B cell (primary cell): Measurements from ENCODE around the gene CAPS. TPM values are rescaled to one million over a fixed set of nuclear protein-coding genes. Genes with fewer than 3 reads are reported as not detected.

Experiments used
- ATAC-seq: fragments of 200-7000 bp; cut with Tn5 transposase; one replicate; pipeline ENCODE4 v1.10.0; 2021; ENCODE audit warnings: low read depth, mild to moderate bottlenecking, moderate number of reproducible peaks, moderate library complexity
- CTCF ChIA-PET: fragments of 350-600 bp; sonication (Branson Sonifier 250); formaldehyde crosslinking; loops from one replicate; lab custom pipeline; 2021; ENCODE audit warnings: antibody characterized with exemption, inconsistent platforms; lab: Charles Lee
- POLR2A ChIA-PET: fragments of 350-600 bp; sonication (Branson Sonifier 250); formaldehyde crosslinking; loops from one replicate; lab custom pipeline; 2021; ENCODE audit warnings: antibody characterized with exemption; lab: Charles Lee
- DNase-seq: peaks from one replicate; pipeline ENCODE4 v3.0.0; 2013
- H2AFZ ChIP-seq: 2 replicates; pipeline ENCODE4 v1.6.1; 2012; ENCODE audit warnings: mild to moderate bottlenecking, low read depth, low read length; ENCODE audit not compliant: insufficient read depth, poor library complexity, severe bottlenecking
- H3K27ac ChIP-seq, 2 donors: 1 replicate in 1 of 2; 2 replicates in 1 of 2; pipeline ENCODE4 v1.5.1; 2012 to 2013; ENCODE audit warnings: low read length in 2 of 2, mild to moderate bottlenecking in 2 of 2, moderate library complexity in 1 of 2
- H3K27me3 ChIP-seq, 4 experiments: fragments of 200-600 bp in 1 of 4; sonication (generic) in 1 of 4; replicated peaks in 1 of 4; 1 replicate in 2 of 4; 2 replicates in 2 of 4; pipeline versions ENCODE4 v1.6.1 to v1.7.0; 2013 to 2016; ENCODE audit warnings: low read length in 3 of 4, mild to moderate bottlenecking in 2 of 4, mixed read lengths in 1 of 4, moderate library complexity in 1 of 4; ENCODE audit not compliant: insufficient read depth in 4 of 4, control insufficient read depth in 3 of 4; ENCODE audit errors: control extremely low read depth in 1 of 4
- H3K36me3 ChIP-seq, 2 experiments: replicated peaks in 1 of 2; 1 replicate in 1 of 2; 2 replicates in 1 of 2; pipeline versions ENCODE4 v1.6.1 to v1.7.1; 2013; ENCODE audit warnings: low read length in 1 of 2; ENCODE audit not compliant: insufficient read depth in 2 of 2, control insufficient read depth in 1 of 2; ENCODE audit errors: control extremely low read depth in 1 of 2, extremely low read depth in 1 of 2
- H3K4me1 ChIP-seq, 2 donors: fragments of 200-600 bp in 1 of 2; sonication (generic) in 1 of 2; 1 replicate in 1 of 2; 2 replicates in 1 of 2; pipeline versions ENCODE4 v1.5.1 to v1.6.1; 2013 to 2017; ENCODE audit warnings: low read length in 2 of 2; ENCODE audit not compliant: control insufficient read depth in 2 of 2, insufficient read depth in 2 of 2
- H3K4me2 ChIP-seq: replicated peaks from 2 replicates; pipeline ENCODE3; 2012; ENCODE audit warnings: mild to moderate bottlenecking, low read depth, low read length; ENCODE audit not compliant: poor library complexity, severe bottlenecking
- H3K4me3 ChIP-seq, 5 experiments: fragments of 200-600 bp in 1 of 5; sonication (generic) in 1 of 5; 1 replicate in 3 of 5; 2 replicates in 2 of 5; pipeline versions ENCODE4 v1.5.1 to v1.7.0; 2011 to 2016; ENCODE audit warnings: low read length in 4 of 5, mild to moderate bottlenecking in 4 of 5, low read depth in 2 of 5, control low read depth in 1 of 5, moderate library complexity in 1 of 5; ENCODE audit not compliant: insufficient read depth in 1 of 5; ENCODE audit errors: control extremely low read depth in 1 of 5, extremely low read depth in 1 of 5
- H3K79me2 ChIP-seq: fragments of 200-600 bp; sonication (generic); one replicate; pipeline ENCODE4 v1.6.0; 2016; ENCODE audit warnings: low read length; ENCODE audit not compliant: control insufficient read depth, insufficient read depth
- H3K9ac ChIP-seq: fragments of 200-600 bp; sonication (generic); 2 replicates; pipeline ENCODE4 v1.6.1; 2017; ENCODE audit warnings: mild to moderate bottlenecking, low read length, moderate library complexity
- H3K9me3 ChIP-seq, 3 donors: one replicate each; pipeline versions ENCODE4 v1.6.1 to v1.7.1; 2013; ENCODE audit warnings: low read length in 2 of 3; ENCODE audit not compliant: control insufficient read depth in 2 of 3, insufficient read depth in 1 of 3; ENCODE audit errors: control extremely low read depth in 1 of 3
- H4K20me1 ChIP-seq: 2 replicates; pipeline ENCODE4 v1.6.0; 2012; ENCODE audit warnings: mild to moderate bottlenecking, low read length; ENCODE audit not compliant: insufficient read depth, control insufficient read depth, poor library complexity, severe bottlenecking
- H3K27ac Mint-ChIP-seq: one replicate; pipeline ENCODE4 v1.8.0; 2021; ENCODE audit warnings: mixed read lengths
- H3K27me3 Mint-ChIP-seq: one replicate; pipeline ENCODE4 v1.8.0; 2021; ENCODE audit warnings: mixed read lengths
- H3K4me1 Mint-ChIP-seq: one replicate; pipeline ENCODE4 v1.8.0; 2021; ENCODE audit warnings: mixed read lengths
- H3K4me3 Mint-ChIP-seq: one replicate; pipeline ENCODE4 v1.8.0; 2021; ENCODE audit warnings: mixed read lengths
- H3K9me3 Mint-ChIP-seq: one replicate; pipeline ENCODE4 v1.8.0; 2022; ENCODE audit warnings: mixed read lengths; ENCODE audit not compliant: insufficient read depth
- EZH2 ChIP-seq: IDR thresholded peaks from 2 replicates; pipeline ENCODE4 v1.6.1; 2012; ENCODE audit warnings: borderline replicate concordance, low read depth, mild to moderate bottlenecking, moderate library complexity, low read length; ENCODE audit not compliant: insufficient read depth, poor library complexity, severe bottlenecking
- WGBS: methylation state at CpG from one replicate; pipeline ENCODE4 v1.1.5; 2013; ENCODE audit warnings: missing lambda C conversion rate; ENCODE audit not compliant: insufficient coverage; 5-methylcytosine and 5-hydroxymethylcytosine counted together
- intact Hi-C: fragments of 100-400 bp; cut with micrococcal nuclease; formaldehyde crosslinking; loops from one replicate; pipeline ENCODE4 v1.10.0; 2022
- polyA plus RNA-seq: library from polyadenylated mRNA; depleted of rRNA; stranded (reverse); fragments of >200 nt; gene quantifications from 2 replicates; pipeline ENCODE4 v1.2.3, GENCODE V29; 2012
- total RNA-seq, 2 donors: library from RNA; stranded (reverse); fragments of 120-200 nt in 1 of 2; gene quantifications; 1 replicate in 1 of 2; 2 replicates in 1 of 2; pipeline versions ENCODE4 v1.2.3 to v1.2.4, GENCODE V29; 2013 to 2022
- TF ChIP-seq, protein P1 (sequence below): fragments of 200-600 bp; IDR thresholded peaks from one replicate; pipeline ENCODE4 v1.8.0; 2022; ENCODE audit warnings: antibody characterized with exemption, mild to moderate bottlenecking

CAPS gene
- total and polyA plus RNA-seq, 2 donors (not counting 1 experiment from before 2014, with no cell fraction given), result 40.0 to 65.7 TPM

- ChIA-PET CTCF (no interaction called here), POLR2A (no interaction called here)
- no peaks in the 10 kb centered on the region for H3K9me3 Mint-ChIP-seq
- ATAC-seq, result no peak
- H2AFZ ChIP-seq, result no peak overlapping the region
- no peak overlapping the region for H3K27ac Mint-ChIP-seq
- no peaks in the 10 kb centered on the region for H3K79me2 ChIP-seq
- no peak overlapping the region for H3K27ac ChIP-seq
- H4K20me1 ChIP-seq, result no peaks in the 10 kb centered on the region
- intact Hi-C loops, result no loop called here
- no peak overlapping the region for H3K4me3 Mint-ChIP-seq
- H3K27me3 Mint-ChIP-seq, result peaks cover 18% of the 10 kb centered on the region
- no peak for DNase-seq
- H3K4me1 Mint-ChIP-seq, result no peaks in the 10 kb centered on the region
- no peak overlapping the region for H3K4me3 ChIP-seq
- no peaks in the 10 kb centered on the region for H3K4me1 ChIP-seq
- no peak overlapping the region for H3K9ac ChIP-seq
- 81% methylated on average over 7 of the region's 8 CpGs for WGBS
- H3K9me3 ChIP-seq, result peaks cover 0 to 5% (median 0%) of the 10 kb centered on the region in 3 donors
- TF ChIP-seq, protein P1, sequence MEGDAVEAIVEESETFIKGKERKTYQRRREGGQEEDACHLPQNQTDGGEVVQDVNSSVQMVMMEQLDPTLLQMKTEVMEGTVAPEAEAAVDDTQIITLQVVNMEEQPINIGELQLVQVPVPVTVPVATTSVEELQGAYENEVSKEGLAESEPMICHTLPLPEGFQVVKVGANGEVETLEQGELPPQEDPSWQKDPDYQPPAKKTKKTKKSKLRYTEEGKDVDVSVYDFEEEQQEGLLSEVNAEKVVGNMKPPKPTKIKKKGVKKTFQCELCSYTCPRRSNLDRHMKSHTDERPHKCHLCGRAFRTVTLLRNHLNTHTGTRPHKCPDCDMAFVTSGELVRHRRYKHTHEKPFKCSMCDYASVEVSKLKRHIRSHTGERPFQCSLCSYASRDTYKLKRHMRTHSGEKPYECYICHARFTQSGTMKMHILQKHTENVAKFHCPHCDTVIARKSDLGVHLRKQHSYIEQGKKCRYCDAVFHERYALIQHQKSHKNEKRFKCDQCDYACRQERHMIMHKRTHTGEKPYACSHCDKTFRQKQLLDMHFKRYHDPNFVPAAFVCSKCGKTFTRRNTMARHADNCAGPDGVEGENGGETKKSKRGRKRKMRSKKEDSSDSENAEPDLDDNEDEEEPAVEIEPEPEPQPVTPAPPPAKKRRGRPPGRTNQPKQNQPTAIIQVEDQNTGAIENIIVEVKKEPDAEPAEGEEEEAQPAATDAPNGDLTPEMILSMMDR, result no peak
- TF ChIP-seq EZH2, result no peak
- no peak overlapping the region for H3K4me2 ChIP-seq
- no peaks in the 10 kb centered on the region for H3K36me3 ChIP-seq
- H3K27me3 ChIP-seq, result peaks cover 0 to 12% (median 1%) of the 10 kb centered on the region in 4 experiments
These were observed 36.6 kb upstream of the CAPS start for GRCh38 chr19:5877427-5877826.

DNA sequence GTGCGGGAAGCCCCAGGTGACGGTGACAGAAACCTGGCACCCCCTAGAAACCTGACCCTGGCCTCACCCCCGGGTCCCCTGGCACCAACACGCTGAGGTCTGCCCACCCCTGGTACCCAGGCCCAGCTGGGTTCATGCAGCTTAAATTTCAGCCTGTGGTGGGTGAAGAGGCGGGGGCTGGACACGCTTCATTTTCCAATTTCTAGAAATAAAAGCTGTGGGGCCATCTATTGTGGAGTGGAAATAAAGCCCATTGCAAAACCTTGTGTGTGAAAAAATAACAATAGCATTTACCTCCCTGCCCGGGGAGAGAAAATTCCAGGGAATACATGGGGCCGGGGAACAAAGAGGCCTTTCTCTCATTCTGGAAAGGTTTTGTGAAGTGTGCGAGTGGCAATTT, 36.2 kb upstream of the CAPS start:
- Mint-ChIP-seq H3K27ac (no peak overlapping the region), H3K4me3 (no peak overlapping the region), H3K27me3 (peaks cover 20% of the 10 kb centered on the region), H3K4me1 (no peaks in the 10 kb centered on the region), H3K9me3 (no peaks in the 10 kb centered on the region)
- ChIA-PET CTCF (no interaction called here), POLR2A (no interaction called here)
- no peak overlapping the region for H3K9ac ChIP-seq
- no peak overlapping the region for H3K4me2 ChIP-seq
- peaks cover 0 to 12% (median 1%) of the 10 kb centered on the region in 4 experiments for H3K27me3 ChIP-seq
- DNase-seq, result no peak
- intact Hi-C loops, result no loop called here
- no peak overlapping the region for H3K4me3 ChIP-seq
- peaks cover 0 to 5% (median 0%) of the 10 kb centered on the region in 3 donors for H3K9me3 ChIP-seq
- H3K36me3 ChIP-seq, result no peaks in the 10 kb centered on the region
- no peak for ATAC-seq
- no peaks in the 10 kb centered on the region for H3K4me1 ChIP-seq
- H4K20me1 ChIP-seq, result no peaks in the 10 kb centered on the region
- TF ChIP-seq, protein P1, result no peak
- TF ChIP-seq EZH2, result no peak
- no peak overlapping the region for H2AFZ ChIP-seq
- H3K79me2 ChIP-seq, result no peaks in the 10 kb centered on the region
- no peak overlapping the region for H3K27ac ChIP-seq
- WGBS, result 81% methylated on average over 4 of the region's 9 CpGs
